Bronchial epithelial cell (primary cell): Measurements from ENCODE around the gene KRTAP5-8. TPM values are rescaled to one million over a fixed set of nuclear protein-coding genes. Genes with fewer than 3 reads are reported as not detected.

Experiments used
- DNase-seq: peaks from one replicate; pipeline ENCODE4 v3.0.0-alpha.2; 2010; ENCODE audit warnings: low read depth
- FAIRE-seq: peaks from 2 replicates; lab custom pipeline; 2011; peaks lifted over from hg19 to GRCh38; lab: Jason Lieb, UNC
- H3K27me3 ChIP-seq: 2 replicates; pipeline ENCODE4 v1.5.1; 2011; ENCODE audit warnings: low read length; ENCODE audit not compliant: control insufficient read depth, insufficient read depth
- H3K36me3 ChIP-seq: 2 replicates; pipeline ENCODE4 v1.5.1; 2011; ENCODE audit warnings: low read length; ENCODE audit not compliant: control insufficient read depth, insufficient read depth
- H3K4me3 ChIP-seq: 2 replicates; pipeline ENCODE4 v1.5.1; 2011; ENCODE audit warnings: mild to moderate bottlenecking, low read depth, low read length, control low read depth
- CTCF ChIP-seq: IDR thresholded peaks from 2 replicates; pipeline ENCODE4 v1.5.1; 2011; ENCODE audit warnings: mild to moderate bottlenecking, moderate library complexity, low read length, control low read depth, inconsistent platforms; ENCODE audit not compliant: insufficient read depth, severe bottlenecking
- total RNA-seq: library from RNA; depleted of rRNA; stranded (reverse); fragments of >200 nt; gene quantifications from 2 replicates; pipeline ENCODE4 v1.2.1, GENCODE V29; 2014

The KRTAP5-8 gene
- total RNA-seq, 1 donor from 2014 or later, result not detected

GRCh38 chr11:71543866-71544265, 6.0 kb downstream of the KRTAP5-8 start:
- FAIRE-seq, result no peak
- Histone ChIP-seq H3K4me3 (no peak overlapping the region), H3K27me3 (no peaks in the 10 kb centered on the region), H3K36me3 (no peaks in the 10 kb centered on the region)
- no peak for DNase-seq
- TF ChIP-seq CTCF, result no peak

DNA sequence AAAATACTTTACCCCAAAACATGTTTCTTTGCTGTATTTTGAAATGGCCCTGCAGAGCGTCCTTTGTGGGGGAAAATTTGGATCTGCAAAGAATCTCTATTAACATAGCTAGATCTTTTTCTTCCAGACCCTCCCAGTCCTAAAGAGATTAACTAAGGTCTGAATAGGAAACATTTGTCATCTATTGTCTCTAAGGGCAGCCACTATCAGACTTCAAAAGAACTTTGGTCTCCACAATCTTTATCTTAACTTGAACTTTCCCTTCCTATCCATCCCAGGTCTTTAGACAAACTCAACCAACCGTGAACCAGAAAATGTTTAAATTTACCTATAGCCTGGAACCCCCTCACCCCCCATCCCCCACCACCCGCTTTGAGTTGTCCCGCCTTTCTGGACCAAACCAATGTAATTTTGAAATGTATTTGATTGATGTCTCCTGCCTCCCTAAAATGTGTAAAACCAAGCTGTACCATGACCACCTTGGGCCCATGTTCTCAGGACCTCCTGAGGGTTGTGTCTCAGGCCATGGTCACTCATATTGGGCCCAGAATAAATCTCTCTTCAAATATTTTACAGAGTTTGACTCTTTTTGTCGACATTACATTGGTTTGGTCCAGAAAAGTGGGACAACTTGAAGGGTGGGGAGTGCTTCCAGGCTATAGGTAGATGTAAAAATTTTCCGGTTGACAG, 6.8 kb downstream of the KRTAP5-8 start:
- Histone ChIP-seq H3K27me3 (no peaks in the 10 kb centered on the region), H3K36me3 (no peaks in the 10 kb centered on the region), H3K4me3 (no peak overlapping the region)
- TF ChIP-seq CTCF, result no peak
- no peak for DNase-seq
- FAIRE-seq, result no peak

- no peak for DNase-seq
- Histone ChIP-seq H3K4me3 (no peak overlapping the region), H3K36me3 (no peaks in the 10 kb centered on the region), H3K27me3 (no peaks in the 10 kb centered on the region)
- TF ChIP-seq CTCF, result no peak
- FAIRE-seq, result no peak
Observed at GRCh38 chr11:71545405-71545966, 7.7 kb downstream of the KRTAP5-8 start.

GRCh38 chr11:71548120-71548519, 10.3 kb downstream of the KRTAP5-8 start, which contains the start of gene KRTAP5-9:
TSS of gene KRTAP5-9 (plus strand) at chr11:71548420. CDS start at chr11:71548658, 238 bp downstream.
- FAIRE-seq, result no peak

DNA sequence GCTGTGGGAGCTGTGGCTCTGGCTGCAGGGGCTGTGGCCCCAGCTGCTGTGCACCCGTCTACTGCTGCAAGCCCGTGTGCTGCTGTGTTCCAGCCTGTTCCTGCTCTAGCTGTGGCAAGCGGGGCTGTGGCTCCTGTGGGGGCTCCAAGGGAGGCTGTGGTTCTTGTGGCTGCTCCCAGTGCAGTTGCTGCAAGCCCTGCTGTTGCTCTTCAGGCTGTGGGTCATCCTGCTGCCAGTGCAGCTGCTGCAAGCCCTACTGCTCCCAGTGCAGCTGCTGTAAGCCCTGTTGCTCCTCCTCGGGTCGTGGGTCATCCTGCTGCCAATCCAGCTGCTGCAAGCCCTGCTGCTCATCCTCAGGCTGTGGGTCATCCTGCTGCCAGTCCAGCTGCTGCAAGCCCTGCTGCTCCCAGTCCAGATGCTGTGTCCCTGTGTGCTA, 10.9 kb downstream of the KRTAP5-8 start:
- Histone ChIP-seq H3K36me3 (no peaks in the 10 kb centered on the region), H3K4me3 (no peak overlapping the region), H3K27me3 (no peaks in the 10 kb centered on the region)
- no peak for DNase-seq
- FAIRE-seq, result no peak
- TF ChIP-seq CTCF, result no peak

More at GRCh38 chr11:71548120-71548519, 10.3 kb downstream of the KRTAP5-8 start, which contains the start of gene KRTAP5-9:
- DNase-seq, result no peak
- no peak within 1 kb of the TSS for H3K4me3 ChIP-seq
- TF ChIP-seq CTCF, result no peak
- H3K27me3 ChIP-seq, result no peaks in the 10 kb centered on the region
- no peaks in the 10 kb centered on the region for H3K36me3 ChIP-seq

GRCh38 chr11:71551711-71552110, 13.9 kb downstream of the KRTAP5-8 start:
- TF ChIP-seq CTCF, result no peak
- FAIRE-seq, result no peak
- H3K27me3 ChIP-seq, result no peaks in the 10 kb centered on the region
- no peak overlapping the region for H3K4me3 ChIP-seq
- H3K36me3 ChIP-seq, result no peaks in the 10 kb centered on the region
- peak; percentile 13 for DNase-seq
